Forelimb muscle (tissue), 1 donor: ENCODE data around the gene IGFBP4. TPM values are rescaled to one million over a fixed set of nuclear protein-coding genes. Genes with fewer than 3 reads are reported as not detected.

ENCODE experiments used
- DNase-seq: peaks from one replicate; pipeline ENCODE4 v3.0.0-alpha.2; 2013; ENCODE audit warnings: low read depth
- polyA plus RNA-seq: library from polyadenylated mRNA; unstranded; fragments of 120-200 nt; gene quantifications from one replicate; pipeline ENCODE4 v1.2.1, GENCODE V29; 2013; ENCODE audit not compliant: insufficient read length

Gene IGFBP4
- polyA plus RNA-seq, 1 donor, result 225 TPM

GRCh38 chr17:40432864-40433528, 10.3 kb upstream of the IGFBP4 start:
- DNase-seq, result no peak

DNA sequence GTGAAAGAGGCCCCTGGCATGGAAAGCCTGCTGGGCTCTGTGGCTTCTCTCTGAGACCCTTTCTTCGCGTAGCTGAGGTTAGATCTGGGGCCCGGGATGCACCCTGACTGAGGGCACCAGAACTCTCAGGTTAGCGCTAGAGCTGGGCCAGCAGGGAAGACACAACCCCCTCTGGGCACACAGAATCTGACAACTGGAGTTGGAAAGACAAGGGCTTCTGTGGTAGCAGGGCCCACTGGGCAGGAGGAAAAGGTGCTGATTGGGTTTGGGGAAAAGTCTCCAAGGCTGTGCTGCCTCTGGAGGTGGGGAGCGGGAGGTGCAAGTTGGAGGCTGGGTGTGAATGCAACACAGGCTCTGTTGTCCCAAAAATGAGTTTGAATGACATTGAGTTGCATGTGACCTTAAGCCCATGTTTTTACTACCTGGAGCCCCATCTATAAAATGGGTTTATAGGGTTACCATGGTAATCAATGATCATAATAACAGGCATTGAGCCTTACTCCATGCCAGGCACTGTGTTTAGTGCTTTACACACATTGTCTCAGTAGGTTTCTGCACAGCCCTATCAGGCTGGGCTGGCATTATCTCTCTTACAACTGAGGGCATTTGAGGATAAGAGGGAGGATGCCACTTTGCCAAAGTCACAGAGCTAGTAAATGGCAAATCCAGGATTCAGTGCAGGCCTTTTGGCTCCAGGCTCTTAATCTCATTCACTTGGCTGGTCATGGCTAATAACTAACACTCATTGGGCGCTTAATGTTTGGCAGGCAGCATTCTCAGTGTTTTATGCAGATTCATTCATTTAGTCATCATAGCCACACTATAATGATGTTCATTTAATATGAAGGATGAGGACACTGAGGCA, 9.5 kb upstream of the IGFBP4 start:
- no peak for DNase-seq

GRCh38 chr17:40436636-40437035, 6.6 kb upstream of the IGFBP4 start:
- DNase-seq, result no peak

GRCh38 chr17:40437095-40437732, 6.0 kb upstream of the IGFBP4 start:
- no peak for DNase-seq

DNA sequence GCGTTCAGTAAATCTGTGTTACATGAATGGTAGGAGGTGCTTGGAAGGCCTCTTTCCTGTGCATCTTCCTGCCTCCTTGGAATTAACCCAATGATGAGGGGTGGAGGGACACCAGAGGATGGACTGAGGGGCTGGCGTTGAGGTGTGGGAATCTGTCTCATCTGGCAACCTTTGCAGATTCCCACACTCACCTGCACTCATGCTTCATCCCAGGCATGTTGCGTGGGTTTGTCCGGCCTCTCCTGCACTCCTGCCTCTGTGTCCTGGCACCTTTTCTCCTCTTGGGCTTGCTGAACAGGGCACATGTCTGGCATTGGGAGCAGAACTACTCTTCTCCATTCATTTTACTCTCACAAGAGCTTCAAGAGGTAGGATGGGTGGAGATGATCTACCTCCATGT, 3.1 kb upstream of the IGFBP4 start:
- no peak for DNase-seq

DNA sequence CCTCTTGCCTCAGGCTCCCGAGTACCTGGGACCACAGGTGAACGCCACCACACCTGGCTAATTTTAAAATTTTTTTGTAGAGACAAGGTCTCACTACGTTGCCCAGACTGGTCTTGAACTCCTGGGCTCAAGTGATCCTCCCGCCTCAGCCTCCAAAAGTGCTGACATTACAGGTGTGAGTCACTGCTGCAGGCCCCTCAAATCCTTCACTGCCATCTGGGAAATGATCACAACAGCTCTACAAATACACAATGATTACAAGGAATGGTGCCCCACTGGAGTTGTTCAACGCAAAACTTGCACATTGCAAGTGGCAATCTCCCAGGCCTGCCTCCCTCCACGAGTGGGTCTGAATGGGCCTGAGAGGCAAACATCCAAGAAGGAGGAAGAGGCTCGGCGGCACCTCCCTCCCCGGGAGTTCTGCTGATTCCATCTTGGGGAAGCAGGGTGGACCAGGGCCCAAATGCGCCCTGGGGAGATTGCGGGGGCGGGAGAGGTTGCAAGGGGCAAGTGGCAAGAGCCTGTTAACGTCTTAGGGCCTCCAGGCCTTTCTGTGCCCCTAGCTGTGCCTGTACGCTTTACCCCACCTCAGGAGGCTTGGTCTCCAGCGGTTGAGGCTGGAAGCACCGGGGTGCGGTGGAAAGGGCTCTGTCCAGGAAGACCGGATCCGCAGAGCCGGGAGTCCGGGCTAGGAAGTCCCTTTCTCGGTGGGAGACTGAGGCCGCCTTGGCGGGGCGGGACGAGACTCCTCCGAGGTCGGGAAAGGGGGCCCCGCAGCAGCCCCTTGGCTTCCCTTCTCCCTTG, 656 bp upstream of the IGFBP4 start:
- DNase-seq, result no peak

GRCh38 chr17:40443988-40444899, 994 bp downstream of the IGFBP4 start:
- DNase-seq, result no peak

DNA sequence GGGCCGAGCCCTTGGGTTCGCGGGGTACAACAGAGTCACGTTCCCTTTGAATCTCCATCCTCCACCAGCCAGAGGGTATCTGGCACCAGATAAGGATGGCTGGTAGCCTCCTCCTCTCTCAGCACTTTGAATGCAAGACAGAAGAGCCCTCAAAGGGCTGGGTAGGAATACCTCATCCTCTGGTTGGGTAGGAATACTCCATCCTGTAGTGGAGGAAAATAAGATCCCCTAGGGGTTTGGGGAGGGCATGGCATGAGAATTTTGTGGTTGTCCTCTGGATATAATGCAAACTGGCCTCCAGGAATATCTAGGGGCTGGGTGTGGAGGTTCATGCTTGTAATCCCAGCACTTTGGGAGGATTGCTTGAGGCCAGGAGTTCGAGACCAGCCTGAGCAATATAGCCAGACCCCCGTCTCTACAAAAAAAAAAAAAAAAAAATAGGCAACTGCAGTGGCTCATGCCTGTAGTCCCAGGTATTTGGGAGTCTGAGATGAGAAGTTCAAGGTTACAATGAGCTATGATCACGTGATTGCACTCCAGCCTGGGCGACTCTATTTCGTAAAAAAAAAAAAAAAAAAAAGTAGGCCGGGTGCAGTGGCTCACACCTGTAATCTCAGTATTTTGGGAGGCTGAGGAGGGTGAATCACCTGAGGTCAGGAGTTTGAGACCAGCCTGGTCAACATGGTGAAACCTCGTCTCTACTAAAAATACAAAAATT, 2.7 kb downstream of the IGFBP4 start:
- DNase-seq, result no peak

- DNase-seq, result no peak
These were observed 3.9 kb downstream of the IGFBP4 start for GRCh38 chr17:40447148-40447644.

DNA sequence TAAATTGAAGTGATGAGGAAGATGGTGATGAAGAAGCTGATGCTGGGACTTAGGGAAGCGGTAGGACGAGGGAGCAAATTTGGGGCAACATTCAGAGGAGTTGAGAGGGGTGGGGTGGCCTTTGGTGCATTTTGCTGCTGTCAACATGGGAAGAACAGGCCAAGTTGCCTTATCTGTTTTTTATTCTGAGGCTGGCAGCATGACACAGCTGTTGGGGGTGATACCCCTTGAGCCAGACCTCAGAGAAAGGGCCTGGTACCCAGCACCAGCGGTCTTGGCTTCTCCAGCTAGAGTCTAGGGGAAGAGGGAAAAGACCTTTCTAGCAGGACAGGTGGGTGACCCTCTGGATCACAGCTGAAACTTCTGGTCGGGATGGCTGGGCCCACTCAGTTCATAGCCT, 4.6 kb downstream of the IGFBP4 start:
- no peak for DNase-seq

DNA sequence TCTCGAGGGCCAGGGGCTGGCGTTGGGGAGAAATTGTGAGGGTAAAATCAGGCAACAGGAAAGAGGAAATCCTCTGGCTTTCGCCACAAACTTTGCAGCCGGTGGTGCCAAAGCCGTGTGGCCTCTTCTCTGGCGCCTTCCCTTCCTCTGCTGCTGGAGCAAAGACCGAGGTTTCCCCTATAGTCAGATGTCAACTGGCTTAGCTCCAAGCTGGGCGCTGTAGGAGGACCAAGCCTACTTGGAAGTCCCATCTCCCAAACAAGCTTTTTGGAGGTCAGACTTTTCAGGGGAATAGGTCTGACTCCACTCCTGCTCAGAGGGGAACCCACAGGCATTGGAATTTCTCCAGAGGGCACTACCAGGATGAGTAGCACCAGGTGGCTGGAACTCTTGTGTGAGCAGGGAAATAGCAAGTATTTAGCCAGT, 5.0 kb downstream of the IGFBP4 start:
- DNase-seq, result no peak

GRCh38 chr17:40448639-40449261, 5.5 kb downstream of the IGFBP4 start:
- no peak for DNase-seq

GRCh38 chr17:40450175-40450574, 6.9 kb downstream of the IGFBP4 start:
- DNase-seq, result no peak

DNA sequence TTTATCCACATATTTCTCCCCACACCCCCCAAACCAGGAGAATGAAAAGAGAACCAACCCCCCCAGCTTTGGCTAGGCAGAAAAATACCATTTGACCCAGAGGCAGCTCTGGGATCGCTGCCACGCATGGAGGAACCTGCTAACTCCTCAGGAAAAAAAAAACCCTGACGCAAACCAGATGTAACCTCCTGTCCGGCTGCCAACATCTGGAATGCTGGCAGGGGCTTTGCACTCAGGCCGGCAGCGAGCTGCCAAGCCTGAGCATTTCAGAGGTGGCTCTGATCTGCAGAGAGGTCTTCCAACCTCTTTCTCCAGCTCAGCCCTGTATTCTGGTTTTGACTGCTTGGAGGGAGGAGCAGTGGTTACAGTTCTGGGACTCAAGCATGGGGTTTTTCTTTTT, 8.2 kb downstream of the IGFBP4 start:
- DNase-seq, result no peak

DNA sequence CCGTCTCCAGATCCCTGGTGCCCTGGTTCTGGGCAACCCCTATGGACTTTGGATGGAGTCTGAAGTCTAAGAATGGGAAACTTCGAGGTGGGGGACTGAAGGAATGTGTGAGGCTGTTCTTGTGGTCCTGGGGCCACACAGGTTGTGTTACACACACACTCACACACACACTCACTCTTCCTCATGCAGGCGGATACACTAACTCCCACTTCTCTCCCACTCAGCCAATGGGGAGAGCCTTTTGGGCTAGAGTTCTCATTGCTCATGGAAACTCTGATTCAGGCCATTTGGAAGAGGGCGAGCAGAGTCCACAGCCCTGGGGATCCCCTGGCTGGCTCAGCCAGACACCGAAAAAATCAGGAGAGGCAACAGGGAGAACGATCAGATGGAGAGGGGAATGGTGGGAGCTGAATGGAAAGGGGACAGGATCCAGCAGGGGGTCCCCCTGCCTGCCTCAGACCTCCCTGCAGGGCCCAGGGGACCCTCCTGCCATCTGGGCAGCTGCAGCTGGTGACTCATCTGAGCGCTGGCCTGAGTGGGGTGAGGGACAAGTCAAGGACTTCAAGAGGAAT, 9.1 kb downstream of the IGFBP4 start:
- DNase-seq, result peak; percentile 91

DNA sequence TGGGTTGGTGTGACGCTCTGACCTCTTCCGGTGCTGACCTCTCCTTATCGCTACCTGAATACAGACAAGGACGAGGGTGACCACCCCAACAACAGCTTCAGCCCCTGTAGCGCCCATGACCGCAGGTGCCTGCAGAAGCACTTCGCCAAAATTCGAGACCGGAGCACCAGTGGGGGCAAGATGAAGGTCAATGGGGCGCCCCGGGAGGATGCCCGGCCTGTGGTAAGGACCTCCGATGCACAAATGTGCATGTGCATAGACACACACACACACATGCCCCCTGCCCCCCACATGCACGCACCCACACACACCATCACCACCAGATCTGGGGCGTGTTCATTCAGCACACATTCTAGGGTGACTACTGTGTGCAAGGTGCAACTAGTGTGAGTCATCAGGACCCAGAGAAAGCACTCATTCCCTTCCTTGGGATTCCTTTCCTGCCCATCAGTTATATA, 9.7 kb downstream of the IGFBP4 start:
- DNase-seq, result no peak

DNA sequence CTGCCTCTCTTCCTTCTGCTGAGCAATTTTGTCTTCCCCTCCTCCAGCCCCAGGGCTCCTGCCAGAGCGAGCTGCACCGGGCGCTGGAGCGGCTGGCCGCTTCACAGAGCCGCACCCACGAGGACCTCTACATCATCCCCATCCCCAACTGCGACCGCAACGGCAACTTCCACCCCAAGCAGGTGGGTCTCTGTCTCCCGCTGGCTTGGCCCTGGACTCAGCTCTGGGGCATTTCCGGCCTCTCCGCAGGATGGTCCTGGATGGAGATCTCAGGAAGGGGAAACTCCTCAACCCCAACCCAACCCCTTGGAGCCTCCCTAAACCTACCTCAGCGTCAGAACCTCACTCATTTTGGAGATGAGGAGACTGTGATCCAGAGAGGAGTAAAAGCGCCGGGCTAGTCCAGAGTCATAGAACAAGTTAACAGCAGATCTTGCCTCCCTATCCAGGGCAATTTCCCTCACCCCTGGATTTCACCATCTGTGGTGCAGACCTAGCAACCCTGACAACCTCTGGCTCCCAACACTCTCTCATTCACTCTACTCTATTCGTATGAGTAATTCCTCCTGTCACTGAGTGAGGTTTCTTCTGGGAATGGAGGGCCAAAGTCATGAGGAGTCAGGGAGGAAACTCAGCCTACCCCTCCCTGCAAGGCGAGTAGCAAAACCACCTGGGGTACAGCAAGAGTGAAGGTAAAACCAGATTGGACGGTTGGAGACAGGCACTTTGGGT, 10.8 kb downstream of the IGFBP4 start:
- no peak for DNase-seq

GRCh38 chr17:40454613-40454995, 11.4 kb downstream of the IGFBP4 start:
- DNase-seq, result no peak
